H54 (cell line): Measurements from ENCODE around the gene GLCE.

Experiments used
- DNase-seq: peaks from one replicate; pipeline ENCODE4 v3.0.0; 2011; ENCODE audit warnings: low spot score, mixed read lengths; ENCODE audit not compliant: insufficient read length
- FAIRE-seq: peaks from 3 replicates; lab custom pipeline; 2011; peaks lifted over from hg19 to GRCh38; lab: Jason Lieb, UNC
- POLR2A ChIP-seq: IDR thresholded peaks from 2 replicates; pipeline ENCODE4 v1.6.1; 2011; ENCODE audit warnings: low read depth, mild to moderate bottlenecking, low read length

Gene GLCE

GRCh38 chr15:69272139-69272538 is 111.7 kb downstream of the GLCE start:
- no peak for FAIRE-seq

GRCh38 chr15:69272891-69273290 is 112.5 kb downstream of the GLCE start:
- no peak for TF ChIP-seq POLR2A
- DNase-seq (no peak), FAIRE-seq (no peak)

More at GRCh38 chr15:69272139-69272538, 111.7 kb downstream of the GLCE start:
- DNase-seq = no peak
- TF ChIP-seq POLR2A = no peak

- FAIRE-seq (no peak), DNase-seq (no peak)
- TF ChIP-seq POLR2A = no peak
These were observed 114.7 kb downstream of the GLCE start for GRCh38 chr15:69275074-69275670.

GRCh38 chr15:69275933-69276560 is 115.6 kb downstream of the GLCE start:
- TF ChIP-seq POLR2A = no peak
- DNase-seq = no peak
- FAIRE-seq = no peak

- DNase-seq = no peak
- no peak for FAIRE-seq
- TF ChIP-seq POLR2A = no peak
These were observed 116.9 kb downstream of the GLCE start for GRCh38 chr15:69277316-69277715.

- TF ChIP-seq POLR2A = no peak
- no peak for DNase-seq
- no peak for FAIRE-seq
These were observed 119.2 kb downstream of the GLCE start for GRCh38 chr15:69279636-69280035.

- DNase-seq (no peak), FAIRE-seq (no peak)
- no peak for TF ChIP-seq POLR2A
These were observed 120.3 kb downstream of the GLCE start for GRCh38 chr15:69280783-69281182.

GRCh38 chr15:69282104-69282743 is 121.8 kb downstream of the GLCE start:
- DNase-seq (no peak), FAIRE-seq (no peak)
- TF ChIP-seq POLR2A = no peak

- no peak for FAIRE-seq
- no peak for DNase-seq
- no peak for TF ChIP-seq POLR2A
These were observed 125.4 kb downstream of the GLCE start for GRCh38 chr15:69285834-69286233.

- DNase-seq = no peak
- no peak for FAIRE-seq
- no peak for TF ChIP-seq POLR2A
These were observed 127.6 kb downstream of the GLCE start for GRCh38 chr15:69288011-69288410.

- FAIRE-seq (no peak), DNase-seq (no peak)
- no peak for TF ChIP-seq POLR2A
These were observed 128.3 kb downstream of the GLCE start for GRCh38 chr15:69288531-69289341.

- no peak for DNase-seq
- FAIRE-seq = no peak
- TF ChIP-seq POLR2A = no peak
These were observed 129.1 kb downstream of the GLCE start for GRCh38 chr15:69289342-69290146.
